Measurements from ENCODE around the gene THSD7A. TPM values are rescaled to one million over a fixed set of nuclear protein-coding genes. Genes with fewer than 3 reads are reported as not detected.

The THSD7A gene
- total and polyA plus RNA-seq, 2 of the 13 experiments (the other 11 are each of a cell fraction or from before 2014, with no cell fraction given), result 0.01 to 0.07 TPM

DNA sequence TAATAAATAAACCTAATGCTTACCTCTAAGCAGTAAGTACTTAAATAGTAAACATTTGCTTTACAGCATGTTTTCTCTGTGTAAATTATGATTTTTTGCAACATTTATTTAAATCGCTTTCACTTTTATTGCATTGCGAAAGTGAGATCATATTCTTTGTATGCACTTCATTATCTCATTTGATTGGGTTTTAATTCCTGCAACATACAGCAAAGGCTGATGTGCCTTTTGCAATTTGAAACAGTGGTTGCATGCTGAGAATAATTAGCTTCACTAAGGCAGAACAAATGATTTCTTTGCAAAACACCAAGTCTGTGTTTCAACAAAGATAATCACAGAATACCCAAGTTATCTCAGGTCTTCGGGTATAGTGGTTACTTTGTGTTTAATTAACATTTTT lies 16.3 kb upstream of the THSD7A start:
- CTCF ChIA-PET (ENCODE audit: low intra/inter-chr PET ratio, low total read pairs), result no interaction called here

DNA sequence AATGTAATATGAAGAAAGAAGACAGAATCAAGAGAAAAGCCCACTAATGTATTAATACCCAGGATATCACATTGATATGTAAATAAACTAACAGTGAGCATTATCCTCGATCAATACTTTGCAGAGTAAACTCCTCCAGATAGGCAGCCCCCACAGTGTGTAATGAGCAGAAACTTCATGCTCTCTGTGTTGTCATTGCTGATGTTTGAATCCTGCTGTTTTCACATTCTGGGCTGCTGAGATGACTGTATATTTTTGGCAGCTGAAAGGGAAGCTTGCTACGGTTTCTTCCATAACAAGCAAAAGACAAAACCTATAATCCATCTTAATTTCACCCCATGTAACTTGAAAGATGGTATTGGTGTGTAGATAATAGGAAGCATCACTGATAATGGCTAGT lies 15.3 kb upstream of the THSD7A start:
- no peak for FAIRE-seq
- ATAC-seq, result no peak
- TF ChIP-seq BCL6 (CRISPR knock-in tag; IDR thresholded peaks at IDR 0.05) (no peak), ZNF367 (CRISPR knock-in tag; IDR thresholded peaks at IDR 0.05; ENCODE audit: borderline replicate concordance) (no peak), ATF7 (IDR thresholded peaks at IDR 0.05) (no peak), ATF7 (CRISPR knock-in tag; IDR thresholded peaks at IDR 0.05) (no peak), ZBTB3 (CRISPR knock-in tag; IDR thresholded peaks at IDR 0.05; ENCODE audit: borderline replicate concordance, low read depth) (no peak)
- TF ChIP-seq, protein P1, sequence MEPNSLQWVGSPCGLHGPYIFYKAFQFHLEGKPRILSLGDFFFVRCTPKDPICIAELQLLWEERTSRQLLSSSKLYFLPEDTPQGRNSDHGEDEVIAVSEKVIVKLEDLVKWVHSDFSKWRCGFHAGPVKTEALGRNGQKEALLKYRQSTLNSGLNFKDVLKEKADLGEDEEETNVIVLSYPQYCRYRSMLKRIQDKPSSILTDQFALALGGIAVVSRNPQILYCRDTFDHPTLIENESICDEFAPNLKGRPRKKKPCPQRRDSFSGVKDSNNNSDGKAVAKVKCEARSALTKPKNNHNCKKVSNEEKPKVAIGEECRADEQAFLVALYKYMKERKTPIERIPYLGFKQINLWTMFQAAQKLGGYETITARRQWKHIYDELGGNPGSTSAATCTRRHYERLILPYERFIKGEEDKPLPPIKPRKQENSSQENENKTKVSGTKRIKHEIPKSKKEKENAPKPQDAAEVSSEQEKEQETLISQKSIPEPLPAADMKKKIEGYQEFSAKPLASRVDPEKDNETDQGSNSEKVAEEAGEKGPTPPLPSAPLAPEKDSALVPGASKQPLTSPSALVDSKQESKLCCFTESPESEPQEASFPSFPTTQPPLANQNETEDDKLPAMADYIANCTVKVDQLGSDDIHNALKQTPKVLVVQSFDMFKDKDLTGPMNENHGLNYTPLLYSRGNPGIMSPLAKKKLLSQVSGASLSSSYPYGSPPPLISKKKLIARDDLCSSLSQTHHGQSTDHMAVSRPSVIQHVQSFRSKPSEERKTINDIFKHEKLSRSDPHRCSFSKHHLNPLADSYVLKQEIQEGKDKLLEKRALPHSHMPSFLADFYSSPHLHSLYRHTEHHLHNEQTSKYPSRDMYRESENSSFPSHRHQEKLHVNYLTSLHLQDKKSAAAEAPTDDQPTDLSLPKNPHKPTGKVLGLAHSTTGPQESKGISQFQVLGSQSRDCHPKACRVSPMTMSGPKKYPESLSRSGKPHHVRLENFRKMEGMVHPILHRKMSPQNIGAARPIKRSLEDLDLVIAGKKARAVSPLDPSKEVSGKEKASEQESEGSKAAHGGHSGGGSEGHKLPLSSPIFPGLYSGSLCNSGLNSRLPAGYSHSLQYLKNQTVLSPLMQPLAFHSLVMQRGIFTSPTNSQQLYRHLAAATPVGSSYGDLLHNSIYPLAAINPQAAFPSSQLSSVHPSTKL (CRISPR knock-in tag; IDR thresholded peaks at IDR 0.05), result no peak
- TF ChIP-seq, protein P2, sequence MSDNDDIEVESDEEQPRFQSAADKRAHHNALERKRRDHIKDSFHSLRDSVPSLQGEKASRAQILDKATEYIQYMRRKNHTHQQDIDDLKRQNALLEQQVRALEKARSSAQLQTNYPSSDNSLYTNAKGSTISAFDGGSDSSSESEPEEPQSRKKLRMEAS (IDR thresholded peaks at IDR 0.05), result no peak
- TF ChIP-seq, protein P3, sequence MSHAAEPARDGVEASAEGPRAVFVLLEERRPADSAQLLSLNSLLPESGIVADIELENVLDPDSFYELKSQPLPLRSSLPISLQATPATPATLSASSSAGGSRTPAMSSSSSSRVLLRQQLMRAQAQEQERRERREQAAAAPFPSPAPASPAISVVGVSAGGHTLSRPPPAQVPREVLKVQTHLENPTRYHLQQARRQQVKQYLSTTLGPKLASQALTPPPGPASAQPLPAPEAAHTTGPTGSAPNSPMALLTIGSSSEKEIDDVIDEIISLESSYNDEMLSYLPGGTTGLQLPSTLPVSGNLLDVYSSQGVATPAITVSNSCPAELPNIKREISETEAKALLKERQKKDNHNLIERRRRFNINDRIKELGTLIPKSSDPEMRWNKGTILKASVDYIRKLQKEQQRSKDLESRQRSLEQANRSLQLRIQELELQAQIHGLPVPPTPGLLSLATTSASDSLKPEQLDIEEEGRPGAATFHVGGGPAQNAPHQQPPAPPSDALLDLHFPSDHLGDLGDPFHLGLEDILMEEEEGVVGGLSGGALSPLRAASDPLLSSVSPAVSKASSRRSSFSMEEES (CRISPR knock-in tag; IDR thresholded peaks at IDR 0.05), result no peak

More for the DNA sequence above, 16.3 kb upstream of the THSD7A start:
- Histone ChIP-seq H3K27me3 (ENCODE audit: control insufficient read depth in 1 of 2, insufficient read depth in 2 of 2, low read length in 2 of 2) (no peaks in the 10 kb centered on the region), H3K27ac (ENCODE audit: extremely low read length, insufficient read depth, low read length) (no peak overlapping the region), H4K20me1 (ENCODE audit: insufficient read depth, low read length) (no peaks in the 10 kb centered on the region), H3K9ac (ENCODE audit: insufficient read depth, low read depth, low read length) (no peak overlapping the region), H3K36me3 (replicated peaks in 1 of 2; ENCODE audit: control insufficient read depth in 1 of 2, insufficient read depth in 2 of 2, low read length in 2 of 2) (no peaks in the 10 kb centered on the region), H3K4me2 (ENCODE audit: low read depth, low read length) (no peak overlapping the region), H3K9me3 (ENCODE audit: low read length) (no peaks in the 10 kb centered on the region), H3K4me1 (ENCODE audit: insufficient read depth, low read length) (no peaks in the 10 kb centered on the region), H2AFZ (ENCODE audit: low read length) (no peak overlapping the region), H3K79me2 (ENCODE audit: insufficient read depth, low read length) (no peaks in the 10 kb centered on the region), H3K4me3 (replicated peaks in 1 of 3; ENCODE audit: insufficient read depth in 1 of 3, low read depth in 2 of 3, low read length in 3 of 3) (no peak overlapping the region)
- ATAC-seq, result no peak
- in situ Hi-C loops (cut with HindIII; ENCODE audit: extremely low pct_ligation_motif_present, low pct_unique_long_range_greater_than_20kb), result loop anchor here (25.0 kb wide), 1 partner anchor 639 kb away; no protein-coding TSS in a partner anchor
- 31% methylated on average over 3 of the region's 3 CpGs for WGBS (ENCODE audit: low lambda C conversion rate)
- no peak for DNase-seq (ENCODE audit: low spot score)
- TF ChIP-seq ZNF644 (CRISPR knock-in tag; IDR thresholded peaks at IDR 0.05; ENCODE audit: low read depth) (no peak), ZNF263 (CRISPR knock-in tag; IDR thresholded peaks at IDR 0.05) (no peak), ZNF678 (CRISPR knock-in tag; IDR thresholded peaks at IDR 0.05) (no peak), ZNF121 (CRISPR knock-in tag; IDR thresholded peaks at IDR 0.05) (no peak)
- TF ChIP-seq, protein P4, sequence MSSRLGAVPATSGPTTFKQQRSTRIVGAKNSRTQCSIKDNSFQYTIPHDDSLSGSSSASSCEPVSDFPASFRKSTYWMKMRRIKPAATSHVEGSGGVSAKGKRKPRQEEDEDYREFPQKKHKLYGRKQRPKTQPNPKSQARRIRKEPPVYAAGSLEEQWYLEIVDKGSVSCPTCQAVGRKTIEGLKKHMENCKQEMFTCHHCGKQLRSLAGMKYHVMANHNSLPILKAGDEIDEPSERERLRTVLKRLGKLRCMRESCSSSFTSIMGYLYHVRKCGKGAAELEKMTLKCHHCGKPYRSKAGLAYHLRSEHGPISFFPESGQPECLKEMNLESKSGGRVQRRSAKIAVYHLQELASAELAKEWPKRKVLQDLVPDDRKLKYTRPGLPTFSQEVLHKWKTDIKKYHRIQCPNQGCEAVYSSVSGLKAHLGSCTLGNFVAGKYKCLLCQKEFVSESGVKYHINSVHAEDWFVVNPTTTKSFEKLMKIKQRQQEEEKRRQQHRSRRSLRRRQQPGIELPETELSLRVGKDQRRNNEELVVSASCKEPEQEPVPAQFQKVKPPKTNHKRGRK (CRISPR knock-in tag; IDR thresholded peaks at IDR 0.05), result no peak
- TF ChIP-seq, protein P2 (IDR thresholded peaks at IDR 0.05), result no peak
- intact Hi-C loops (cut with micrococcal nuclease; ENCODE audit: unreplicated experiment), result no loop called here
- FAIRE-seq, result no peak
- no TSS peak for BruUV-seq (replicated peaks)
- POLR2A ChIA-PET, result no interaction called here

More for the DNA sequence above, 15.3 kb upstream of the THSD7A start:
- Histone ChIP-seq H3K4me2 (ENCODE audit: low read depth, low read length) (no peak overlapping the region), H3K9me3 (ENCODE audit: low read length) (no peaks in the 10 kb centered on the region), H3K79me2 (ENCODE audit: insufficient read depth, low read length) (no peaks in the 10 kb centered on the region), H2AFZ (ENCODE audit: low read length) (no peak overlapping the region), H3K36me3 (replicated peaks in 1 of 2; ENCODE audit: control insufficient read depth in 1 of 2, insufficient read depth in 2 of 2, low read length in 2 of 2) (no peaks in the 10 kb centered on the region), H3K27ac (ENCODE audit: extremely low read length, insufficient read depth, low read length) (no peak overlapping the region), H3K4me3 (replicated peaks in 1 of 3; ENCODE audit: insufficient read depth in 1 of 3, low read depth in 2 of 3, low read length in 3 of 3) (no peak overlapping the region), H3K27me3 (ENCODE audit: control insufficient read depth in 1 of 2, insufficient read depth in 2 of 2, low read length in 2 of 2) (no peaks in the 10 kb centered on the region), H3K9ac (ENCODE audit: insufficient read depth, low read depth, low read length) (no peak overlapping the region), H3K4me1 (ENCODE audit: insufficient read depth, low read length) (no peaks in the 10 kb centered on the region), H4K20me1 (ENCODE audit: insufficient read depth, low read length) (no peaks in the 10 kb centered on the region)
- ChIA-PET POLR2A (no interaction called here), CTCF (ENCODE audit: low intra/inter-chr PET ratio, low total read pairs) (no interaction called here)
- WGBS (ENCODE audit: low lambda C conversion rate), result 6% methylated on average over 2 of the region's 2 CpGs
- DNase-seq (ENCODE audit: low spot score), result no peak
- in situ Hi-C loops (cut with HindIII; ENCODE audit: extremely low pct_ligation_motif_present, low pct_unique_long_range_greater_than_20kb) (loop anchor here (25.0 kb wide), 1 partner anchor 640 kb away; no protein-coding TSS in a partner anchor), intact Hi-C loops (cut with micrococcal nuclease; ENCODE audit: unreplicated experiment) (no loop called here)
- no TSS peak for BruUV-seq (replicated peaks)
